ENCODE measurements around the gene UMODL1.

UMODL1 gene

GRCh38 chr21:42022906-42023305, 48.2 kb upstream of the UMODL1 start:
- H3K27me3 ChIP-seq (replicated peaks; ENCODE audit: insufficient read depth, low read length): no peaks in the 10 kb centered on the region

GRCh38 chr21:42025376-42026081, 45.6 kb upstream of the UMODL1 start:
- Histone ChIP-seq H3K9me3 (replicated peaks; ENCODE audit: insufficient read depth, low read length) (no peaks in the 10 kb centered on the region), H3K4me2 (ENCODE audit: low read depth, low read length) (no peak overlapping the region), H3K4me3 (ENCODE audit: low read length) (no peak overlapping the region), H3K27ac (ENCODE audit: low read length) (no peak overlapping the region), H3K79me2 (ENCODE audit: low read length) (no peaks in the 10 kb centered on the region), H3F3A (ENCODE audit: insufficient read depth, low read length) (peaks cover 8% of the 10 kb centered on the region), H2AFZ (ENCODE audit: low read length) (no peak overlapping the region), H3K9me2 (replicated peaks; ENCODE audit: insufficient read depth, low read length) (no peaks in the 10 kb centered on the region), H3K27me3 (replicated peaks; ENCODE audit: insufficient read depth, low read length) (no peaks in the 10 kb centered on the region), H4K20me1 (ENCODE audit: insufficient read depth, low read length) (no peaks in the 10 kb centered on the region), H3K4me1 (ENCODE audit: low read length) (peaks cover 9% of the 10 kb centered on the region), H3K9ac (ENCODE audit: low read length) (no peak overlapping the region), H3K36me3 (replicated peaks; ENCODE audit: insufficient read depth, low read length) (no peaks in the 10 kb centered on the region)
- no peak for DNase-seq
- TF ChIP-seq EZH2phosphoT487 (IDR thresholded peaks at IDR 0.05; ENCODE audit: low read length): no peak
- TF ChIP-seq CTCF (IDR thresholded peaks at IDR 0.05; ENCODE audit: low read length): no peak
- no peak for TF ChIP-seq EZH2 (optimal IDR thresholded peaks at IDR 0.05; ENCODE audit: low read depth, low read length)

More at GRCh38 chr21:42022906-42023305, 48.2 kb upstream of the UMODL1 start:
- no peaks in the 10 kb centered on the region for H3F3A ChIP-seq (ENCODE audit: insufficient read depth, low read length)
- H3K36me3 ChIP-seq (replicated peaks; ENCODE audit: insufficient read depth, low read length): no peaks in the 10 kb centered on the region
- H3K4me2 ChIP-seq (ENCODE audit: low read depth, low read length): no peak overlapping the region
- no peak overlapping the region for H2AFZ ChIP-seq (ENCODE audit: low read length)
- no peaks in the 10 kb centered on the region for H3K79me2 ChIP-seq (ENCODE audit: low read length)
- no peak overlapping the region for H3K4me3 ChIP-seq (ENCODE audit: low read length)
- DNase-seq: no peak
- H3K9me3 ChIP-seq (replicated peaks; ENCODE audit: insufficient read depth, low read length): no peaks in the 10 kb centered on the region
- H3K9ac ChIP-seq (ENCODE audit: low read length): no peak overlapping the region
- TF ChIP-seq EZH2 (optimal IDR thresholded peaks at IDR 0.05; ENCODE audit: low read depth, low read length) (no peak), CTCF (IDR thresholded peaks at IDR 0.05; ENCODE audit: low read length) (no peak), EZH2phosphoT487 (IDR thresholded peaks at IDR 0.05; ENCODE audit: low read length) (no peak)
- no peaks in the 10 kb centered on the region for H4K20me1 ChIP-seq (ENCODE audit: insufficient read depth, low read length)
- no peak overlapping the region for H3K27ac ChIP-seq (ENCODE audit: low read length)
- H3K9me2 ChIP-seq (replicated peaks; ENCODE audit: insufficient read depth, low read length): no peaks in the 10 kb centered on the region
- H3K4me1 ChIP-seq (ENCODE audit: low read length): no peaks in the 10 kb centered on the region

GRCh38 chr21:42026082-42026435, 45.1 kb upstream of the UMODL1 start:
- no peak overlapping the region for H3K27ac ChIP-seq (ENCODE audit: low read length)
- no peak overlapping the region for H3K9ac ChIP-seq (ENCODE audit: low read length)
- H3K79me2 ChIP-seq (ENCODE audit: low read length): no peaks in the 10 kb centered on the region
- no peak overlapping the region for H3K4me2 ChIP-seq (ENCODE audit: low read depth, low read length)
- no peaks in the 10 kb centered on the region for H3K36me3 ChIP-seq (replicated peaks; ENCODE audit: insufficient read depth, low read length)
- H3K27me3 ChIP-seq (replicated peaks; ENCODE audit: insufficient read depth, low read length): no peaks in the 10 kb centered on the region
- H3K9me2 ChIP-seq (replicated peaks; ENCODE audit: insufficient read depth, low read length): no peaks in the 10 kb centered on the region
- no peak overlapping the region for H2AFZ ChIP-seq (ENCODE audit: low read length)
- no peaks in the 10 kb centered on the region for H4K20me1 ChIP-seq (ENCODE audit: insufficient read depth, low read length)
- no peaks in the 10 kb centered on the region for H3K9me3 ChIP-seq (replicated peaks; ENCODE audit: insufficient read depth, low read length)
- no peak for DNase-seq
- no peak overlapping the region for H3K4me3 ChIP-seq (ENCODE audit: low read length)
- TF ChIP-seq EZH2phosphoT487 (IDR thresholded peaks at IDR 0.05; ENCODE audit: low read length) (no peak), EZH2 (optimal IDR thresholded peaks at IDR 0.05; ENCODE audit: low read depth, low read length) (no peak), CTCF (IDR thresholded peaks at IDR 0.05; ENCODE audit: low read length) (no peak)
- peaks cover 14% of the 10 kb centered on the region for H3F3A ChIP-seq (ENCODE audit: insufficient read depth, low read length)
- H3K4me1 ChIP-seq (ENCODE audit: low read length): peaks cover 15% of the 10 kb centered on the region

Measured in MM.1S (cell line).